ENCODE measurements around the gene CHST14. TPM values are rescaled to one million over a fixed set of nuclear protein-coding genes. Genes with fewer than 3 reads are reported as not detected.

The CHST14 gene
- total and polyA plus RNA-seq, 2 of the 8 experiments (the other 6 are each of a cell fraction or from before 2014, with no cell fraction given), result 13.4 to 20.3 TPM

- H2BK120ac ChIP-seq (replicated peaks; ENCODE audit: low read depth, low read length), result no peak overlapping the region
- no peaks in the 10 kb centered on the region for H3K79me1 ChIP-seq (ENCODE audit: low read depth, low read length)
- no peak overlapping the region for H3K18ac ChIP-seq (ENCODE audit: extremely low read depth, low read length)
- no peak overlapping the region for H4K91ac ChIP-seq (replicated peaks; ENCODE audit: insufficient read length, low read length)
- H3K23ac ChIP-seq (ENCODE audit: insufficient read length), result no peak overlapping the region
- H2BK15ac ChIP-seq (ENCODE audit: low read length), result no peak overlapping the region; the same call in 1 of the 2 replicates
- no peaks in the 10 kb centered on the region for H3K27me3 ChIP-seq (replicated peaks in 1 of 4; ENCODE audit: control insufficient read depth in 3 of 4, extremely low read depth in 1 of 4, insufficient read depth in 3 of 4, low read length in 3 of 4)
- no peak overlapping the region for H2AFZ ChIP-seq (ENCODE audit: low read length)
- H3K14ac ChIP-seq (ENCODE audit: insufficient read length), result no peak overlapping the region
- H4K5ac ChIP-seq (ENCODE audit: insufficient read length, low read depth, low read length), result no peak overlapping the region
- H4K8ac ChIP-seq (ENCODE audit: extremely low read depth, insufficient read depth, low read length), result no peak overlapping the region
- no peak overlapping the region for H3K56ac ChIP-seq (replicated peaks; ENCODE audit: insufficient read length, low read depth, low read length)
- H3K9me3 ChIP-seq (ENCODE audit: insufficient read depth in 2 of 2, low read depth in 1 of 2, low read length in 1 of 2), result no peaks in the 10 kb centered on the region
- no peak overlapping the region for H2BK20ac ChIP-seq (ENCODE audit: low read length)
- H2BK5ac ChIP-seq (ENCODE audit: low read depth, low read length), result no peak overlapping the region
- H3K4ac ChIP-seq (replicated peaks; ENCODE audit: insufficient read length, low read depth, low read length), result no peak overlapping the region
- no peak overlapping the region for H3K27ac ChIP-seq (ENCODE audit: low read depth, low read length)
- no peak for TF ChIP-seq PHF8 (conservative IDR thresholded peaks at IDR 0.05; ENCODE audit: low read depth, low read length)
- no peak for TF ChIP-seq CBX5 (IDR thresholded peaks at IDR 0.05; ENCODE audit: low read depth, low read length)
- no peak for TF ChIP-seq TEAD4 (IDR thresholded peaks at IDR 0.05; ENCODE audit: low read depth, low read length)
- TF ChIP-seq, protein P1, sequence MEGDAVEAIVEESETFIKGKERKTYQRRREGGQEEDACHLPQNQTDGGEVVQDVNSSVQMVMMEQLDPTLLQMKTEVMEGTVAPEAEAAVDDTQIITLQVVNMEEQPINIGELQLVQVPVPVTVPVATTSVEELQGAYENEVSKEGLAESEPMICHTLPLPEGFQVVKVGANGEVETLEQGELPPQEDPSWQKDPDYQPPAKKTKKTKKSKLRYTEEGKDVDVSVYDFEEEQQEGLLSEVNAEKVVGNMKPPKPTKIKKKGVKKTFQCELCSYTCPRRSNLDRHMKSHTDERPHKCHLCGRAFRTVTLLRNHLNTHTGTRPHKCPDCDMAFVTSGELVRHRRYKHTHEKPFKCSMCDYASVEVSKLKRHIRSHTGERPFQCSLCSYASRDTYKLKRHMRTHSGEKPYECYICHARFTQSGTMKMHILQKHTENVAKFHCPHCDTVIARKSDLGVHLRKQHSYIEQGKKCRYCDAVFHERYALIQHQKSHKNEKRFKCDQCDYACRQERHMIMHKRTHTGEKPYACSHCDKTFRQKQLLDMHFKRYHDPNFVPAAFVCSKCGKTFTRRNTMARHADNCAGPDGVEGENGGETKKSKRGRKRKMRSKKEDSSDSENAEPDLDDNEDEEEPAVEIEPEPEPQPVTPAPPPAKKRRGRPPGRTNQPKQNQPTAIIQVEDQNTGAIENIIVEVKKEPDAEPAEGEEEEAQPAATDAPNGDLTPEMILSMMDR (IDR thresholded peaks at IDR 0.05; ENCODE audit: control extremely low read depth in 1 of 3, insufficient read depth in 1 of 3, low read depth in 1 of 3, low read length in 3 of 3), result no peak
- no peak for TF ChIP-seq BRCA1 (IDR thresholded peaks at IDR 0.05; ENCODE audit: low read depth, low read length)
- TF ChIP-seq TAF7 (optimal IDR thresholded peaks at IDR 0.05; ENCODE audit: borderline replicate concordance, low read depth, low read length), result no peak
- no peak for TF ChIP-seq CHD2 (IDR thresholded peaks at IDR 0.05; ENCODE audit: low read length)
- TF ChIP-seq KDM5A (IDR thresholded peaks at IDR 0.05; ENCODE audit: low read length), result no peak
- TF ChIP-seq SIX5 (IDR thresholded peaks at IDR 0.05; ENCODE audit: low read depth, low read length), result no peak
- TF ChIP-seq BCL11A (IDR thresholded peaks at IDR 0.05; ENCODE audit: low read depth in 2 of 2, low read length in 2 of 2), result no peak
- no peak for TF ChIP-seq SIN3A (conservative IDR thresholded peaks at IDR 0.05 in 1 of 2, IDR thresholded peaks at IDR 0.05 in 1 of 2; ENCODE audit: low read depth in 1 of 2, low read length in 2 of 2)
- DNase-seq (ENCODE audit: low read depth in 1 of 2, low spot score in 2 of 2), result no peak
- H3K4me3 ChIP-seq (ENCODE audit: extremely low read depth in 1 of 4, insufficient read depth in 2 of 4, low read depth in 3 of 4, low read length in 4 of 4), result no peak overlapping the region
- no peak for FAIRE-seq
- H3K4me1 ChIP-seq (replicated peaks in 1 of 4; ENCODE audit: control insufficient read depth in 3 of 4, insufficient read depth in 4 of 4, low read length in 3 of 4), result no peaks in the 10 kb centered on the region; a peak in 1 of 7 replicates
- H3K4me2 ChIP-seq (ENCODE audit: insufficient read depth in 1 of 2, low read depth in 2 of 2, low read length in 2 of 2), result no peak overlapping the region
- H4K20me1 ChIP-seq (replicated peaks in 1 of 2; ENCODE audit: control insufficient read depth in 1 of 2, insufficient read depth in 2 of 2, low read length in 2 of 2), result no peaks in the 10 kb centered on the region
- H3K23me2 ChIP-seq (ENCODE audit: low read depth, low read length), result no peaks in the 10 kb centered on the region
- H2AK5ac ChIP-seq (ENCODE audit: low read depth, low read length), result no peak overlapping the region
- no peaks in the 10 kb centered on the region for H3K36me3 ChIP-seq (ENCODE audit: control insufficient read depth in 2 of 4, insufficient read depth in 4 of 4, low read length in 3 of 4)
- H2BK12ac ChIP-seq (ENCODE audit: low read depth, low read length), result no peak overlapping the region
- ChIA-PET CTCF (ENCODE audit: partially characterized antibody) (interaction anchor here (0.8 to 2.6 kb wide), 2 partner anchors 28 to 106 kb away, joined by 5 to 9 read pairs; no protein-coding TSS in a partner anchor), POLR2A (ENCODE audit: partially characterized antibody) (interaction anchor here (0.6 to 1.2 kb wide), 2 partner anchors 9 kb away, joined by 3 to 4 read pairs; no protein-coding TSS in a partner anchor)
- no peak overlapping the region for H3K9ac ChIP-seq (replicated peaks in 1 of 4; ENCODE audit: extremely low read depth in 1 of 4, low read depth in 3 of 4, low read length in 3 of 4)
- no peaks in the 10 kb centered on the region for H3K79me2 ChIP-seq (ENCODE audit: control insufficient read depth in 1 of 2, insufficient read depth in 2 of 2, low read length in 2 of 2)
Measured at GRCh38 chr15:40479024-40479423, 8.2 kb downstream of the CHST14 start.
